Activated T-cell treated with anti-CD3 and anti-CD28 coated beads, Interleukin-2, amount 50 U/mL, for 48 hours (primary cell): Measurements from ENCODE around the gene FAM186B.

Source experiments
- DNase-seq, 2 experiments: peaks; one replicate each; pipeline ENCODE4 v3.0.0-alpha.2; 2020

Gene FAM186B

GRCh38 chr12:49609059-49609874 is 3.8 kb upstream of the FAM186B start:
- no peak for DNase-seq

- no peak for DNase-seq
These were observed 583 bp downstream of the FAM186B start for GRCh38 chr12:49604856-49605255.

GRCh38 chr12:49603721-49604120 is 1.7 kb downstream of the FAM186B start:
- no peak for DNase-seq

- DNase-seq: no peak
These were observed 5.5 kb downstream of the FAM186B start for GRCh38 chr12:49599961-49600360.

GRCh38 chr12:49598527-49598926 is 6.9 kb downstream of the FAM186B start:
- no peak for DNase-seq

- DNase-seq: no peak
These were observed 16.5 kb downstream of the FAM186B start for GRCh38 chr12:49588721-49589516.

GRCh38 chr12:49588281-49588680 is 17.2 kb downstream of the FAM186B start:
- DNase-seq: no peak

GRCh38 chr12:49587174-49587908 is 18.1 kb downstream of the FAM186B start:
- no peak for DNase-seq

GRCh38 chr12:49585477-49586459 is 19.7 kb downstream of the FAM186B start:
- no peak for DNase-seq

GRCh38 chr12:49584591-49584990 is 20.8 kb downstream of the FAM186B start:
- no peak for DNase-seq

- no peak for DNase-seq
These were observed 21.9 kb downstream of the FAM186B start for GRCh38 chr12:49583366-49584094.

- no peak for DNase-seq
These were observed 22.6 kb downstream of the FAM186B start for GRCh38 chr12:49582850-49583249.

GRCh38 chr12:49582201-49582600 is 23.2 kb downstream of the FAM186B start:
- no peak for DNase-seq

- peak; percentile 71 to 72 for DNase-seq
These were observed 24.6 kb downstream of the FAM186B start for GRCh38 chr12:49580572-49581535.

- DNase-seq: no peak
These were observed 26.8 kb downstream of the FAM186B start for GRCh38 chr12:49578471-49579112.

- DNase-seq: no peak
These were observed 27.7 kb downstream of the FAM186B start for GRCh38 chr12:49577589-49578315.

- no peak for DNase-seq
These were observed 36.8 kb downstream of the FAM186B start for GRCh38 chr12:49568442-49569162.
